Measurements from ENCODE around the gene KCTD21.

KCTD21 gene

DNA sequence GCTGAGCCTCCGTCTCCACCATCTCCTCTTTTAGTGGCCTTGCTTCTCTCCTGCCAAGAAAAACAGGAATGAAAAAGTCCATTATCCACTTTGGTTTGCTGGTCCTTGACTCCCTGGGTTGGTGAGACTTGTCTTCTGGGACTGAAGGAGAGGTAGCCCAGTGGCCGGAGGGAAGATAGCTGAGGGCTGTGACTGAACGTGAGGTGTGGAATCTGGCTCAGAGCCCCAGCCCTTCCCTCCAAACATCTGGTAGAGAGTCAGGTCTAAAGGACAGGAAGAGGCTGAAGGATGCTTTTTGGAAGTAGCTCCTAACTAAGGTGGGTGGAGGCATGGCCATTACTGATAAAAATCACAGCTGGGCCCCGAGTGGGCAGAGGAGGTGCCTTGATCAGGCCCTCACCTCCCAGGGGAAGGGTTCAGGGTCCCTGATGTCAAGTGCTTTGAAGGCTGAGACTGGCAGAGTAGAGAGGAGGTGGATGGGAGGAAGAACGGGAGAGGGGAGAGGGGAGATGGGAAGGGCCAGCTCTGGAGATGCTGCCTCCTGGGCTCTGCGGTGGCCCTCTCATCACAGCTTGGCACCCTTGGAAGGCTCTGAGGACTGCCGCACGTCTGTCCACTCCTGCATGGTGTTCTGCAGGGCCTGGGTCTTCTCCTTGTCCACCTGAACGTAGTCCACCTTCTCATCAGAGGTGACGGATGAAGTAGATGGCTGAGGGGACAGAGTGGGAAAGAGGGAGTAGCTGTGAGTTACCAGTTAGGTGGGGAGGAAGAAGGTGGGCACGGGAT is 30.5 kb upstream of the KCTD21 start:
- DNase-seq = no peak

DNA sequence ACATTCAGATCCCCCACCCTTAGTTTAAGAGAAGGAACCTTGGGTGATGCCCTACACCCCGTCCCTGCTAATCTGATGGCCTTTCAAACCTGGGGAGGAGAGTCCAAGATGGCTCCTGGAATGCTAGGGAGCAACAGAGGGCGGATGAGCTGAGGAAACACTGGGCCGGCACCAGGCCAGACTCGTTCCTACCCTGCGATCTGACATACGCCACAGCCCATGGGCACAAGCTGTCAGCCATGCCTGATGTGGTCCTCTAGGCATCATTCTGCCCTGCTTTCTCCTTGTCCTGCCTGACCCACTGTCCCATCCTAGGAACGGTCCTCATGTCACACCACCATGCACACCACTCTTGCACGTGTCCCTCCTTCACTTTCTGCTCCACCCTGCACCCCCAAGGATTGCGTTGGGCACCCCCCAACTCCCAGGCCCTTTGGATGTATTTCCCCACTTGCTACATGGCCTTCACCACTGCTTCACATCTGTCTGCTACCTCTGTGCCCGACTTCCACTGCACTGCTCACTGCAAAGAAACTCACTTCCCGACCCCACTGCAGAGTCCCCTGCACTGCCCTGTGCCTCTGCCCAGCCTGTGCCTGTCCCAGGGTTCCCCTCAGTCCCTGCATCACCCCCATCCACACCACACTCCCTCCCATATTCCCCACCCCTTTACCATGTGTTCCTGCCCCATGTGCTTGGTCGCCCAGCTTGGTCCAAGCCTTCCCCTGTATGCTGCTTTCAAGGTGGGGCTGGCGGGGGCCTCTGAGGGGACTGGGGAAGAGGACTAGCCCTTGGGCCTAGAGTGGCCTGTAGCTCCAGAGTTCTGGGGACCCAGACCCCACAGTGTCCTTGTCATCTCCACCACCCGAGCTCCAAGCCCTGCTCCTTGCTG is 29.5 kb upstream of the KCTD21 start:
- DNase-seq = no peak

DNA sequence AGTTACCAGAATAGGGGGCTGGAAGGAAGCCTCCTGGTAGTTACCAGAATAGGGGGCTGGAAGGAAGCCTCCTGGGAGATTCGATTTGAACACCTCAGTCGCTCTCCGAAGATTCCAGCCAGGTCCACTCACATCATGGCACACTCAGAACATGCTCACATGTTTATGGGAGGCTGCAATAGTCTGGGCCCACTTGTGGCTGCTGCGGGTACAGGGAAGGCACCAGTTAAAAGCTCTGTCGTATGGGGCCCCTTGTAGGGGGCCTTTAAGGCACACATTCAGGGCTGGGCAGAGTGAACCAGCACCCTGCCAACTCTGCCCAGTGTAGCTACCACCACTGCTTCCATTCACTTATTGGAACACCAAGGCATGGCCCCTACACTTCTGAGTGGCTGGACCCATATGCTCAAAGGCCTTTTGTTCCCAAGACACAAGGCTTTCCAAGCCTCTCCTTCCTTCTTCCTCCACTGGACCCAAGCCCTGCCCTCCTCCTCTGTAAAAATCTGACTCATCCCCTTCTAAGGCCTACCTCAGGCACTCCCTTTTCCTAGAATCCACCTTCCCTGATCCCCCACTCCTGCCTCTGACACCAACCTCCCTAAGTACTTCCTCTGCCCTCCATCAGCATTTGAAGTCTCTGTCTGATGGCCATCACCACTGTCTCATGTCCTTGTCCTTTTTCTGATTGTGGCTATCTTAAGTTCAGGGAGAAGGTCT is 28.3 kb upstream of the KCTD21 start:
- DNase-seq = no peak

DNA sequence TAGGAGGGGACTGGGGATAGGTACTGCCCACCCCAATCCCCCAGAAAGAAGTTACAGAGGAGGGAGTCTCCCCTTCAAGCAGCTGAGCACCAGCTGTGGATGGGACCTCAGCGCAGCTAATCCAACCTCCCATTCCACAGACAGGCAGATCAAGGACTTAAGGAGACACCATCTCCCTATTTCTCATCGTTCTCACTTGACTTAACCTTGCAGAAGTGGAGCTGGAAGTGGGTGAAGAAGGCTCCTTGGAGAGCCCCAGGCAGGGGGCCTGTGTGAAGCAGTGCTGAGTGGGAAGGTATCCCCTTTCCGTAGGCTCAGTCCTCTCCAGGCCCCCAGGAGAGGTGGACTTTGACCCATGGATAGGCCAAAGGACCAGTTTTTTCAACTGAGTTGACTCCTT is 27.6 kb upstream of the KCTD21 start:
- DNase-seq = no peak

DNA sequence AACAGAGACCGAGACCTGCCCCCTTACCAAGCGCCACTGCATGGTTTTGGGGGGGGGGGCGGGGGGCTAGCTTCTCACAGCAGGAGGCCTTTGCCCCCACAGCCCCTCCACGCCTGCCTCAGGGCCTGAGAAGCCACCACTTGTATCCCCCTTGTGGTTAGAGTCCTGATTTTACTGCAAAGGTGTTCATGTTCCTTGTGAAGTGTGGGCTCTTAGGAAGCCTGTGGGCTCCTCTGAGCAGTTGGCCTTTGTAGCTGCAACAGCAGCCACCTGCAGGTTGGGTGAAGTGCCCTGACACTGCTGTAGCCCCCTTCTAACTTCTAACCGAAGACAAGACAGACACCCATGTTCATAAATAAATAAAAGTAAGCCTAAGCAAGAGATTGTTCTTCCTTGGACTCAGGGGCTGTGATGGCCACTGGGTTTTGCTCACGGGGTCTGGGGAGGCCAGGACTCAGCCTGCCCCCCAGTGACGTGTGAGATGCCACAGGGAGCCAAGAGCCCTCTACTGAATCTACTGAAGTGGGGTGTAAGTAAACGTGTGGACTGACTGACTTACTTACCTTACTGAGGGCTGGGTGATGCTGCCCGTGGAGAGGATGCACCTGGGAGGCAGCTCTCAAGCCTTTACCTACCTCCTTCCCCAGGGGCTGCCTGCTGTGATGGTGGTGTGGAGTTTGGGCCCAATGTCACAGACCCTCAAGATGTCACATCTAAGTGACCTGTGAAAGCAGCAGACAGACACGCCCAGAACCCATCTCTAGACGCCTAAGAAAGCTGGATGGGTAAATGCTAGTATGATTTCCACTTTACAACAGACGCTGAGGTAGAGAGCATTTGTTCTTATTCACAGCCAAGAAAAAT is 26.1 kb upstream of the KCTD21 start:
- DNase-seq = no peak

DNA sequence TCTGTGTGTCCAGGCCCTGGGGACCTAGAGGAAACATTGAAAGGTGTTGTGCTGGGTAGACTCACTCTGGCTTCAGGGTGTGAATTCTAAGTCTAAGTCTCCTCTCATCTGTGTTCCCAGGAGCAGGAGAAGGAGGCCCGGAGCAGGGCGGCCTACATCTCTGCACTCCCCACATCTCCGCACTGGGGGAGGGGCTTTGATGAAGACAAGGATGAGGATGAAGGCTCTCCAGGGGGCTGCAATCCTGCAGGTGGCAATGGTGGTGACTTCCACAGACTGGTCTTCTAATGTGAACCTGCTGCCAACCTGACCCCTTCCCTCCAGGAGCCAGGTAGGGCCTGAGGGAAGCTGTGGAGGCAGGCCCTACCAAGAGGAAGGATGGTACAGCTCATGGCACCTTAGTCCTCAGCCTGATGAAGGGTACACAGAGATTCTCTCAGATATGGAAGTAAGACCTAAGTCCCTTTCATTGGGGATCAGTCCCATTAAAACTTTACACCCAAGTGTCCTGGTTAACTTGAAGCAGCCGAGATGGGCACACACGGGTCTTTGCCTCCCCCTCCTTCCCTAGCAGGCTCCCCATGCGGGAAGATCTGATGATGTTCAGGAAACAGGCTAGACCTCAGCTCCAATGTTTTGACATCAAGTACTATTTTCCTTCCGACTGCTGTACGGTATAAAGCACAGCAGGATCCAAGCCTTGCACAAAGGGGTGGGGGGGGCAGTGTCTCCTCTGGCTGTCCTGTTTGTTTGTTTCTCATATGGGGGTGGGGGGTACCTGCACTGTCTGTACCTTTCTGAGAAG is 25.3 kb upstream of the KCTD21 start:
- DNase-seq = no peak

DNA sequence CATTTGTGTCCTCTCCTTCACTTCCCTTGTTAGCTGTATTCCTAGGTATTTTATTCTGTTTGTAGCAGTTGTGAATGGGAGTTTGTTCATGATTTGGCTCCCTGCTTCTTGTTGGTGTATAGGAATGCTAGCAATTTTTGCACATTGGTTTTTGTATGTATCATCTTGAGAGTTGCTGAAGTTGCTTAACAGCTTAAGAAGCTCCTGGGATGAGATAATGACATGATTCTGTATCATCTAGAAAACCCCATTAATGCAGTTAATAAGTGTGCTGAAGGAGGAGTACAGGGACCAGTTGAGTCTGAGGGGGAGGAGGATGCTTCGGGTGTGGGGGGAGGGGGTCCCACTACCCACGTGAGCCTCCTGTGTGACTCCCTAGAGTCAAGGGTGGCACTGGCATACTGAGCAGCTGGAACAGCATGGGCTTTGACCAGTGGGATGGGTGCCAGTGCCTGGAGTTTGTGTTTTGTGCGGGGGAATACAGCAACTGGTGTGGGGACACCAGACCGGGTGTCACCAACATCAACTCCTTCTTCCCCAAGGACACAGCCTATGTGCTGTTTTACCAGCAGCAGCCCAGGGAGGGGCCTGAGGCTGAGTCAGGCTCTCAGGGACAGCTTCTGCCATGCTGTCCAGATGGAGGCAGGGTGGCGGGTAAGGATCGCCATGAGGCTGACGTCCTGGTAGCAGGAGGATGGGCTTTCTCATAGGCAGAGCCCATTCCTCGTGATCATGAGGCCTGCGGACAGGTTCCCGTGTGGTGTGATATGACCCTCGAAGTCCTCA is 24.4 kb upstream of the KCTD21 start:
- DNase-seq = no peak

DNA sequence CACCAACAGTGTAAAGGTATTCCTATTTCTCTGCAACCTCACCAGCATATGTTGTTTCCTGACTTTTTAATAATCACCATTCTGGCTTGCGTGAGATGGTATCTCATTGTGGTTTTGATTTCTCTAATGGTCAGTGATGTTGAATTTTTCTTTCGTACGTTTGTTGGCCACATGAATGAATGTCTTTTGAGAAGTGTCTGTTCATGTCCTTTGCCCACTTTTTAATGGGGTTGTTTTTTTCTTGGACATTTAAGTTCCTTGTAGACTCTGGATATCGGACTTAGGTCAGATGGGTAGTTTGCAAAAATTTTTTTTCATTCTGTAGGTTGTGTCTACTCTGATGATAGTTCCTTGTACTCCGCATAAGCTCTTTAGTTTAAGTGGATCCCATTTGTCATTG is 23.1 kb upstream of the KCTD21 start:
- DNase-seq = no peak

DNA sequence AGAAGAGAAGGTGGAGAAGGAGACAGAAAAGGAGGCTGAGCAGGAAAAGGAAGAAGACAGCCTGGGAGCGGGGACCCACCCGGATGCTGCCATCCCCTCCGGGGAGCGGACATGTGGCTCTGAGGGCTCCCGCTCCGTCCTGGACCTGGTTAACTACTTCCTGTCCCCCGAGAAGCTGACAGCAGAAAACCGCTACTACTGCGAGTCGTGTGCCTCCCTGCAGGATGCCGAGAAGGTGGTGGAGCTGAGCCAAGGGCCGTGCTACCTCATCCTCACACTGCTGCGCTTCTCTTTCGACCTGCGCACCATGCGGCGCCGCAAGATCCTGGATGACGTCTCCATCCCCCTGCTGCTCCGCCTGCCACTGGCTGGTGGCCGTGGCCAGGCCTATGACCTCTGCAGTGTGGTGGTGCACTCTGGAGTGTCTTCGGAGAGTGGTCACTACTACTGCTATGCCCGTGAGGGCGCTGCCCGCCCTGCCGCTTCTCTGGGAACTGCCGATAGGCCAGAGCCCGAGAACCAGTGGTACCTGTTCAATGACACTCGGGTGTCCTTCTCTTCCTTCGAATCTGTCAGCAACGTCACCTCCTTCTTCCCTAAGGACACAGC is 21.7 kb upstream of the KCTD21 start:
- DNase-seq = no peak

DNA sequence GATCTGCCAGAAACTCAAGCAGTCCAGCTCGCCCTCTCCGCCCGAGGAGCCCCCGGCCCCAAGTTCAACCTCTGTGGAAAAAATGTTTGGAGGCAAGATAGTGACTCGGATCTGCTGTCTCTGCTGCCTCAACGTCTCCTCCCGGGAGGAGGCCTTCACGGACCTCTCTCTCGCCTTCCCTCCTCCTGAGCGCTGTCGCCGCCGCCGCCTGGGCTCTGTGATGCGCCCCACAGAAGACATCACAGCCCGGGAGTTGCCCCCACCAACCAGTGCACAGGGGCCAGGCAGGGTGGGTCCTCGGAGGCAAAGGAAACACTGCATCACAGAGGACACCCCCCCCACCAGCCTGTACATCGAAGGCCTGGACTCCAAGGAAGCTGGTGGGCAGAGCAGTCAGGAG is 21.1 kb upstream of the KCTD21 start:
- no peak for DNase-seq

DNA sequence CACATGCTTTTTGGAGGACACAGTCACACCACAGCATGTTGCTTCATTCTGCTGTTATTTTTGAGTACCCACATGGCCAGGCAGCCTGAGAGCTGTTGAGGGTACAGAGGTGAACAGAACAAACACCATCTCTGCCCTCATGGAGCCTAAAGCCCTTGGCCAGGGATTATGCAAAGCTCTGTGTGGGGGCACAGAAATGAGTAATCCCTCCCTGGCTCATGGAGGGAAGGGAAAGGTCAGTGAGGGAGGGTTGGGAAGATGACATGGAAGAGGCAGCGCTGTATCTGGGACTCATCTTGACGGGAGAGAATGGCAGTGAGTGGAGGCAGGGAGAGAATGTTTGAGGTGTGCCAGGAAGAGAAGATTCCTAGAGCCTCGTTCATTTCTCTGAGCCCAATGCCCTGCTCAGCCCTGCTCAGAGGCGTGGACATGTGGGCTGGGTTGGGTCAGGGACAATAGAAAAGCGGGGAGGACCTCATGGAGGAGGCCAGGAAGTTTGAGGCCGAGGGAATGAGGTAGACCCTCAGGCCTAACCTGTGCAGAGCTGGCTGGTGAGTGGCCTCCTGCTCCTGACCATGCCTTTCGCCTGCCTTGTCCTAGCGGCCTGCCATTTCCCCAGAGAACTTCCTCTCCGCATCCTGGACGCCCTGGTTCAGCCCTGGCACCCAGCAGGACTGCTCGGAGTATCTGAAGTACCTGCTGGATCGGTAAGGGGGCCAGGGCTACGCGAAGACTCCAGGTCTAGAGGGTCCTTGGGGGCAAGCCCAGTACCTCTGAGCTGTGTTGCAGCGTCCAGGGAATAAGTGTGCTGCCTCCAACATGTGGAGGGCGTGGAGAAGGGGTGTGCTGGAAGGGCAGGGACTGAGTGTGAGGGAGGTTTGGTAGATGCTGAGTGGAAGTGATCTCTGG is 20.1 kb upstream of the KCTD21 start:
- no peak for DNase-seq

DNA sequence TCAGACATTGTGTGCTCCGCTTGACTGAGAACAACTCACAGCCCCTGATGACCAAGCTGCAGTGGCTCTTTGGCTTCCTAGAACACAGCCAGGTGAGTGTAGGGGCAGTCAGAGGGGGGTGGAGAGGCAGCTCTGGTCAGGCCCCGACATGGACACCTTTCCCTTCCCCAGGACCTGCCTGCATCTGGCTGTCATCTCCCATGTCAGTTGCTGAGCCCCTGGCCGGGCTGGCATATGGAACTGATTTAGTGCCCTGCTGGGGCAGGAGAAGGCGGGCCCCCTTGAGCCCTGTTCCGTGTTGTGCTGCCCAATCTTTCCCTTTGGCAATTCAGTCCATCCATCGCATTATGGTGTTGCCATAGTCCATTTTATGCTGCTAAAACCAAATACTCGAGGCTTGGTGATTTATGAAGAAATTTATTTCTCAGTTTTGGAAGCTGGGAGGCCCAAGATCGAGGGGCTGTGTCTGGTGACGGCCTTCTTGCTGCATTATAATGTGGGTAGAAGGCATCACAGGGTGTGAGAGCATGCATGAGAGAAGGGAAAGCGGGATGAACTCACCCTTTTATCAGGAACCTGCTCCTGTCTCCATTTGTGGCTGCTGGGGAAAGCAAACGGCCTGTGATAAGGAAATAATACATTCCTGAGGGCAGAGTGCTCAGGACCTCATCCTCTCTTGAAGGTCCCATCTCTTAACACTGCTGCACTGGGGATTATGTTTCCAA is 19.3 kb upstream of the KCTD21 start:
- no peak for DNase-seq

DNA sequence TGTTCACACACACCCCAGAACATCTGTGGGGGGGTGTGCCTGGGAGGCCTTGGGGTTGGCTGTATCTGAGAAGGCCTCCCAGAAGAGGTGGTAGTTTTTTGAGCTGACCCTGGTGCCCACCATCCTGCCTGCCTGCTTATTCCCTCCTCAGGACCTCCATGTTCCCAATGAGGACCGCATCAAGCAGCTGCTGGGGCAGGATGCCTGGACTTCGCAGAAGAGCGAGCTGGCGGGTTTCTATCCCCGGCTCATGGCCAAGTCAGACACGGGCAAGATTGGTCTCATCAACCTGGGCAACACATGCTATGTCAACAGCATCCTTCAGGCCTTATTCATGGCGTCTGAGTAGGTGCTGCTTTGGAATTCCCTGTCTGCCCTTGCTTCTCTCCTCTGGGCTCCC is 17.3 kb upstream of the KCTD21 start:
- DNase-seq = no peak

DNA sequence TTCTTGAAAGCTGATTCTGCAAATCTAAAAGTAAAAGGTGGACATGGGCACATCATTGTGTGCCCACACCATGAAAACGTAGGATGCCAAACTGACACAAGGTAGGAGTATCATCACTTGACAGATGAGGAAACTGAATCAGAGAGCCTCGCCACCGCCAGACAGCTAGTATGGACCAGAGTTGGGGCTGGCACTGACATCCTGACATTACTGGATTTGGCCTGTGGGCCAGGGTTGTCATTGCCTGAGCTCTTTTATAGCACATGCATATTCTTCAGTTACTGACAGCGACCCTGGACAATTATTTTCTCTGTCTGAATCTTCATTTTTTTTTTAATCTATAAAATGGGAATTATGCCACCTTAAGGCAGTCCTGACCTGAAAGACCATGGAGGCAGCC is 16.8 kb upstream of the KCTD21 start:
- no peak for DNase-seq

DNA sequence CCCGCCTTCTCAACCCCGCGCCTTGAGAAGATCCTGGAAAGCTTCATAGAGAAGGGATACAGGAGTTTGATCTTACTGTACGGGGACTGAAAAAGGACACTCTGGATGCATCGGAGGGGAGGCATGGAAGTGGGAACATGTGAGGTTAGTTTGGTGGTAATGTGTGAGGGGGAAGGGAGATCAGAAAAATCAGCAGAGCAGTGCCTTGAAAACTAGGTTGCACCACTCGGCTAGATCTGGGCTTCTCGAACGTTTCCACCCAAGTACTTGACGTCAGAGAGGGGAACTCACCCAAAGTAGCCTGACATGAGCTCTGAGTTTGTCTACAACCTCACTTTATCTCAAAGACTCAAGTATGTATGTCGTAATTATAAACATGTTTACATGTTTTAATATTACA is 14.8 kb upstream of the KCTD21 start:
- DNase-seq = no peak

DNA sequence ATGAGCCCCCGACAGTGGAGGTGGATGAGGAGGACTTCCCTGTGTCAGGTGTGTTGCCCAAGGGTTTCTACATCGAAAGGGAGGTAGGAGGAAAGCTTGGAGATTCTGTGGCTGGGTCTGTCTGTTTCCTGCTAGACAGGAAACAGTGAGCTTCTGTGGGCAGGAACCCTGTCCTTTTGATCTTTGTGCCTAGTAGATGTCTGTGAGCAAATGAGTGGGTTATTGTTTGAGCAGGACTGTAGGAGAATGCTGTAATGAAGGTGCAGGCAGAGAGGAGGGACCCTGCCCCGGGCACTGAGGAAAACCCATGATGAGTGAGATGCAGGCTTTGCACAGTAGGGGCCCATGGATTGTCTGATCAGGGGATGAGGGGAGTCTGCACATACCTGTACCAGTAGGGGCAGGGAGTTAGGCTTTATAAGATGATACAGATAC is 14.3 kb upstream of the KCTD21 start:
- peak; percentile 21 for DNase-seq

DNA sequence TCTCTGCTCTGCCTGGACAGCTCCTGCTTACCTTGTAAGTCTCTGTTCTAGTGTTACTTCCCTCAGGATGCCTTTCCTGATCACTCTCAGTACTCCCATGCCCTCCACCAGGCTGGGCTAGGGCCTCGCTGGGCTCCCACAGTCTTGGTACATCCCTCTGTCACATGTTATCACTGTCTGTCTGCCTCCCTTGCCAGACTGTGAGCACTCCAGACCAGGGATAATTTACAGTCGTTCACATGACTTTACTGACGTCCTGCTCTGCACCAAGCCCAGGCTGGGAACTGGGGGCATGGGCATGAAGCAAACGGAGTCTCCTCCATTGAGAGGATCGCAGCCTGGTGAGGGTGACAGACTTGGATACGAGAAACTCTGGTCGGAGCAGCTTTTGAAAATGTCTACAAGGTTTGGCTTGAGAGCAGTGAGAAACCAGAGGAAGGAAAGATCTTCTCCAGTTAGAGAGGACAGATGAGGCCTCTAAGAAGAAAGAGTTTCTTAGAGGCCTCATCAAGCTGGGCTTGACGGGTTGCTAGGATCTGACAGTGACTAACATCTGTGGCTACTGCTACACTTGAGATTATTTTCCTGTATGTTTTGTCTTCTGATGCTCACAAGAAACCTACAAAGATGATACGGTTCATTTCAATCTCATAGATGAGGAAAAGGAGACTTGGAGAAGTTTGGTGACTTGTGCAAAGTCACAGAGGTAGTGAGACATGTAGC is 12.8 kb upstream of the KCTD21 start:
- no peak for DNase-seq

DNA sequence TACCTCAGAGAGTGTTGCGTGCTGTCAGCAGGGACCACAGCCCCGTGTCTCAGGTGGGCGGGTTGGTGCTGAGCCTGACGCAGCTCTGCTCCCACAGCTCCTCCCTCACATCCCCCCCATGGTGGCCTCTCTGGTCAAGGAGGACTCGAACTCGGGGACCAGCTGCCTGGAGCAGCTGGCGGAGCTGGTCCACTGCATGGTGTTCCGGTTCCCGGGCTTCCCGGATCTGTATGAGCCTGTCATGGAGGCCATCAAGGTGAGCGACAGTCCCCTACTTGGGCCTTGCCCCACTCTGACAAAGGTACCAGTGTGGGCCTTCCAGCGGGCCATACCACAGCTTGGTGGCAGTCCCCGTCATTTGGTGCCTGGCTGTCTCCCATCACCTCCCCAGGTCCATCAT is 12.1 kb upstream of the KCTD21 start:
- no peak for DNase-seq
